ELR (cell line): Measurements from ENCODE around the gene ZDHHC11.
"Not testable (repeated sequence)": the region's sequence is repeated elsewhere in the genome, so short reads cannot be mapped to it uniquely, and the experiment has no call there.

Source experiments
- DNase-seq: peaks from one replicate; pipeline ENCODE4 v3.0.0-alpha.2; 2015; ENCODE audit warnings: low read depth

Gene ZDHHC11

DNA sequence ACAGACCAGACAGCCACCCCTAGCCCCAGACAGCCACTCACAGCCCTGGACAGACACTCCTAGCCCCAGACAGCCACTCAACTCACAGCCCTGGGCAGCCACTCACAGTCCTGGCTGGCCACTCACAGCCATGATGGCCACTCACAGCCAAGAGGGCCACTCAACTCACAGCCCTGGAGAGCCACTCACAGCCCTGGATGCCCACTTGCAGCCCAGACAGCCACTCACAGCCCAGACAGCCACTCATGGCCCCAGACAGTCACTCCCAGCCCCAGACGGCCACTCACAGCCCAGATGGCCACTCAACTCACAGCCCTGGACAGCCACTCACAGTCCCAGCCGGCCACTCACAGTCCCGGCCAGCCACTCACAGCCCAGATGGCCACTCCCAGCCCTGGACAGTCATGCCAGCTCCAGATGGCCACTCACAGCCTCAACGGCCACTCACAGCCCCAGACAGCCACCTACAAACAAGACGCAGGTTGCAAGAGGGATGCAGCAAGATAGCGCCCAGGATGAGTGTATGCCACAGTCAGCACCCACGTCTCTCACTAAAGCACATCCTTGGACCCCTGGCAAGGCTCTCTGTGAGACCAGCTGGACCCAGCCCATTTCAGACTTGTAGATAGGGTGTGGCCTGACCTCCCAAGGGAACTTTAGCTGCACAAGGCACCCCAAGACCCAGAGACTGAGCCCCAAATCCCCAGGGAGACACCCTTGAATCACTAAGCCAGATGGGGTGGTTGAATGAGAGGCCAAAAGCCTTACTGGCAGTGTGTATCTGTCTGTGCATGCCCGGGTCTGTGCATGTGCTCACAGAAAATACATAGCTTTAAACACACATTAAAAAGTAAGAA is 88.7 kb downstream of the ZDHHC11 start:
- DNase-seq, result no peak

DNA sequence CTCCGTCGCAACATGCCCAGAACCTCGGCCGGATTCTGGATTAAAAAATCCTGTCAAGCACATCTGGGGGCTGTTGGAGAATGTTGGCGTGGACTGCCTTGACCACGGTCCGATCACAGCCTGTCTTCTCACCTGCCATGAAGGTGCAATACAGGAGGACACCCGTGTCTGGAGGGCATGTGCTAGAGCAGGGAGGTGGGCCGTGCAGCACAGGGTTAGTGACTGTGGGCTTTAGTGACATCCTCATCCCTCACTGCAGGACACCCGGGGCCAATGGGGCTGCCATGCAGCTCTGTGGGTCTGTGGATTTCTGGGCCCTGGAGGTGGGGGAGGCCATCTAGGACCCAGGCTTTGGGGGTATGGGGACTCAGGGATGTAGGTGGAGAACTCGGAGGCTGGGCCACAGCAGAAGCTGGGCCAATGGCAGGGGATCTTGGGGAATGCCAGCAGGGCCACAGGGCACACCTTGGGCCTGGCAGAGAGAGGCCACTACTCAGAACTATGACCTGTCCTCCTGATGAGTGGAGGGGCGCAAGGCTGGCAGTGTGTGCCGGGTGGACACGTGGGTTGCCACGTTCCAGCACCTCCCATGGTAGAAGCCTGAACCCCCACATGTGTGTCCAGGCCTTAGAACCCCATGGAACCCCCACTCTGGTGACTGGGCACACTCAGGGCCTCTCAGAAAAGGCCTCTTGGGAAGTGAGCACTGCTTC is 89.6 kb downstream of the ZDHHC11 start:
- DNase-seq, result no peak

DNA sequence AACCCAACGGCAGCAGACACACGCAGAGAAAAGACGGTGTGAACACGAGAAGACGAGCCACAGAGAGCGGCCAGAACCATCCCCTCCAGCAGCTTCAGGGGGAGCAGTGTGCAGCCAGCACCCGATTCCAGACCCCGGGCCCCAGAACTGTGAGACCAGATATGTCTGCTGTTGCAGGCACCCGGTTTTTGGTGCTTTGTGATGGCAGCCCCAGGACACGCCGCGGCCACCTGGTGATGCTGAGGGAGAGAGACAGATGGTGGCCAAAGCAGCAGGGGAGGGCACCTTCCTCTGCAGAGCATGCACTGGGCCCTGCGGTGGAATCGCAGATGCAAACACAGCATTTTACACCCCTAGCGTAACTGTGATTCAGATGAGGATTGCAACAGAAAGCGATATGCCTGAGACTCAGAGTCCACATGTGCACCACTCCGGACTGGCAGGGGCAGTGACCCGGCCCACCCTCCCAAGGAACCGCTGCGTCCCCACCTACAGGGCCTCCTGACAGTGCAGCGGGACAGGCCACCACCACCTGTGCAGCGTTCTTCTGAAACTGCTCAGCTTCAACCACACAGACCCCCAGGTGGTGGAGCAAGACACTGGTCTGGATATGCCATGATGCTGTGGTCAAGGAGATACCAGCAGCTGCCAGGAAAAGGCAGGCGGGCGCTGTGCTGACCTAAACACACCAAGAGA is 90.3 kb downstream of the ZDHHC11 start:
- DNase-seq, result no peak

DNA sequence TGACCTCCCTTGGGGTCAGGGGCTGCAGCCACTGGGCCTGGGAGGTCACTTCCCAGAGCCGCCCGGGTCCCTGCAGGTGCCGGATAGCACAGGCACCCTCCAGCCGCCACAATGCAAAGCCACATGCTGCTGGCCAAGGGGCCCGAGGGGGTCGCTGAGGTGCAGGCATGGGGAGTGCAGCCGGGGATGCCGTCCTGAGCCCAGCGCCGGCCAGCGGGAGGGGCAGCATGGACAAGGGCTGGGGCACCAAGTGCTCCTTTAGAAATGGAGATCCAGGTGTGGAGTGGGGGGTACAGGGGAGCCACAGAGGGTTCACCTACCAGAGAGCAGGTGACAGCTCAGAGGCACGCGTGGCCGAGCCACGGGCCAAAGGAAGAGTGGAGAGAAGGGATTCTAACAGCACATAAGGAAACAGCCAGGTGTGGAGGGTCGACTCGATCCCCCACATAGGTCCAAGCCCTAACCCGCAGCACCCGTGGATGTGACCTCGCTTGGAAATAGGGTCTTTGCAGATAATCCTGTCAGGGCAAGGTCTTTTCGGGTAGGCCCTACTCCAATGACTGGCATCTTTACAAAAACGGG is 90.9 kb downstream of the ZDHHC11 start:
- DNase-seq, result no peak

DNA sequence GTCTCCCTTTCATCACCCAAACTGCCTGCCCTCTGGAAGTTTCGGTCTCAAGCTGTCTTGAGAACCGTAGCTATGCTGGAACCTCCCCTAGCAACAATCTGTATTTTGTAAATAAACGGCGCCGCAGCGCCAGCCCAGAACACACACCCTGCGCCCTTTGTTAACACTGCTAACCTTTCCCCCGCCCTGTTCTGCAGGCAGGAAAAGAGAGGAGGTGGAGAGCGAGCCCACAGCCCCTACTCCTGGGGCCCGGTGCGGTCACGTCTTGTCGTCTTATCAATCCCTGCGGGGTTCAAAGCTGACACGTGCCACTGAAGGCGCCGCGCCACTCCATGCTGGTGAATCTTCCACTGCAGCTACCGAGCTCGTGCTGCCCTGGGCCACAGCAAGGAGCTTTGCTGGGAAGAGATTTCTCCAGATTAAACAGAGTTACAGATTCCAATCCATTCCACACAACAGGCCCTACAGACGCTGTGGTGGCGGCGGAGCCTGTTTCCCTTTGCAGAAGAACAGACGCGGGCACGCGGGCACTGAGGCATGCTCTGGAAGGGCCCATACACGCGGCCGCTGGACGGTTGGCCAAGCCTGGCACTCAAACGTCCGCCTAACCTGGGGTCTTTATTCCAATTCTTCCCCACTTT is 91.6 kb downstream of the ZDHHC11 start:
- DNase-seq, result no peak

DNA sequence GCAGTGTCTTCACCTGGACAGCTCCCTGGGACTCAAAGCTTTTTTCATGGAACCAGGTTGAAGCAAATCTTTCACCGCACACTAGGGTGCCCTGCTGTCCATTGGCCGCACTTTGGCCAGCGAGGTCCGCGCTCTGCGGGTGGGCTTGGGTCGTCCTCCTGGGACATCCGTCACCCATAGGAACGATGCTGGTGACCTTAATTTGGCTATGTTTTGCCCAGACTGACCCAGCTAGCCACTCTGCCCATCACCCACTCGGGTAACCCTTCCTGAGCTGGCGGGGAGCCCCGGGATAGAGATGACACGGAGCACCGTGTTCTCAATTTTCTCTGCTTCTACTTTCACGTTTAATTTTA is 92.1 kb downstream of the ZDHHC11 start:
- no peak for DNase-seq

DNA sequence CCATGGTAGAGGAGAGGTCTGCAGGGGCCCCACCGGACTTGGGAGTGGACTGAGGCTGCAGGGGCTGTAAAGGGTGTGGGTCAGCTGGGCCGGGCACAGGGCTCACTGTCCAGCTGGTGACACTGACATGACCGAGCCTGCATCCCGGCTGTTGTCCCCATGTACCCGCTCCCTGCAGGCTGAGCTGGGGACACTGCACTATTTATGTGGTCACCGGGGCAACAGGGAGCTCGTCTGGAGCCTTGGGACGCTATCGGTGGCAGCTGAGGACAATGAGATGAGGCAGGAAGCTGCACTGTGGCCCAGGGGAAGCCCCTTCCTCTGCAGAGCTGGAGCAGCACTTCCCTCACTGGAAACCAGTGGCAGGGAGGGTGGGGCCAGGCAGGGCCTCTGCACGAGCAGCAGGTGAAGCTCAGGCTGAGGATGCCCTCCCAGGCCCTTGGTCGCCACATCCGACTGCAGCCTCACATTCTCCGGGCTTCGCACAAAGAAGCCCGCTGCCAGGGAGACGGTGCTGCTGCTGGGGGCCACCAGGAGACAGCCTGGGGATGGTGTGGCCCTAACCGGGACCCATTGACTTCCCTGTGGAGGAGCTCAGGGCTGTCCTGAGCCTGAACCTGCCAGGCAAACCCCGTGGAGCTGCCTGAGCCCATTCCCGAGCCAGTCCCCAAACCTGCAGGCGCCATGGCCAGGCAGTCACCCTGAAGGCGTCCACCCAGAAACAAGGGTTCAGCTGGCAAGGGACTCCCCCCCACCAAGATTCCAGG is 92.7 kb downstream of the ZDHHC11 start:
- DNase-seq, result no peak

DNA sequence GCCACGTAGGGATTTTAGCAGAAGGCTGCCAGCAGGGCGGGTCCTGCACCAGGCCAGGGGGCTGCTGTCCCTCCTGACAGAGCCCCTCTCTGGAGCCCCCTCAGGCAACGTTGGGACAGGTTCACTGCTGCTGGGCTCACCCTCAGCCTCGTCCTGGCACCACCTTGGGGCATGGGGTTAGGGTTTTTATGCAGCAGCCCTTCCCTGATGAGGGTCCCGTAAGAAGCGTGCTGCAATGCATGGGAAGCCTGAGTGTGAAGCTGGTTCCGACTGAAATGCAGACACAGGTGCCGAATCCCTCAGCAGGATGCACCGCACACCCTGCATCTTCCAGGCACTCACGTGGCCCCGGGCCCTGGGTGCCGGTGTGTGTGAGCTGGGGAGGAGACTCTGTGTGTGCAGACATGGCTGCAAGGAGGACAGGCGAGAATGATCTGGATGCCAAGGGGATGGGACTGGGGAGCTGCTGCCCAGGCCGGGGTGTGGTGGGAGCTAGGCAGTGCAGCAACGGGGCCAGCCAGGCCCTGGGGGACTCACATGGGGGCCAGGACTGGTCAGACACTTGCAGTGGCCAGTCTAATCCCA is 93.3 kb downstream of the ZDHHC11 start:
- no peak for DNase-seq

DNA sequence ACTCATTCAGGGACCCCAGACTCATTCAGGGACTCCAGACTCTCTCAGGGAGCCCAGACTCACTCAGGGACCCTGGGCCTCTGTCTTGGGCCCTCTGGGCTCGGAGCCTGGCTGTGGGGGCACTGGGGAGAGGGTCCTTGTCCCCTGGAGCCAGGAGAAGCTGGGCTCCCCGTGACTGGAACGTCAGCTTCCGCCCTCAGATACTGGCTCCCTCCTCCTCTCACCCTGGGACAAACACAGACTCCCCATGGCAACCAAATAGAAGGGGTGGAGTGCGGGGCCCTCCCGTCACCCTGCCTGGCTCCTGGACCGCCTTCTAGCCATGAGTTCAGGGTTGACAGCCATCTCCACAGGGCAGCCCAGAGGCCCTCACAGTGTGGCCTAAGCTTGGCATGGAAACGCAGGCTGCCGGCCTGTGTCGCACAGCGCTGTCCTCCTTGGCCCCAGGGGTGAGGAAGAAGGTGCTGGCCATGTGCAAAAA is 93.9 kb downstream of the ZDHHC11 start:
- no peak for DNase-seq

DNA sequence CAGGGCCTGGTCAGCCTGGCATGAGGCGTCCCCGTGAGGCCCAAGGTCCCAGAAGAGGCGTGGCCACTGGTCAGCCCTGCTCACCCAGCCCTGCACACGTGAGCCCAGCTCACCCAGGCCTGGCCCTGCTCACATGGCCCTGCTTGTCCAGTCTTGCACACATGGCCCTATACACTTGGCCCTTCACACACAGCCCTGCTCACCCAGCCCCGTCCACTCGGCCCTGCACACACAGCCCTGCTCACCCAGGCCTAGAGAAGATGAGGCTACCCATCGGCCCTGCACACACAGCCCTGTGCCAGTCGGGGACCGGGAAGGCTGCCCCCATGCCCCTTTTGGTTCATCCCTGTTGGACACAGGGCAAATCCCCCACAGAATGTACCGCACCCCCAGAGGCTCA is 94.6 kb downstream of the ZDHHC11 start:
- no peak for DNase-seq

DNA sequence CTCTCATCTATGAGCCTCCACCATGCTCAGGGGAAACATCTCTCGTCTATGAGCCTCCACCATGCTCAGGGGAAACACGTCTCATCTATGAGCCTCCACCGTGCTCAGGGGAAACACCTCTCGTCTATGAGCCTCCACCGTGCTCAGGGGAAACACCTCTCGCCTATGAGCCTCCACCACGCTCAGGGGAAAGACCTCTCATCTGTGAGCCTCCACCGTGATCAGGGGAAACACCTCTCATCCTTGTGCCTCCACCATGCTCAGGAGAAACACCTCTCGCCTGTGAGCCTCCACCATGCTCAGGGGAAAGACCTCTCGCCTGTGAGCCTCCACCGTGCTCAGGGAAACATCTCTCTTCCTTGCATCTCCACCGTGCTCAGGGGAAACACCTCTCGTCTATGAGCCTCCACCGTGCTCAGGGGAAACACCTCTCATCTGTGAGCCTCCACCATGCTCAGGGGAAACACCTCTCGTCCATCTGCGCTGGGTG is 96.6 kb downstream of the ZDHHC11 start:
- not testable (repeated sequence) for DNase-seq

DNA sequence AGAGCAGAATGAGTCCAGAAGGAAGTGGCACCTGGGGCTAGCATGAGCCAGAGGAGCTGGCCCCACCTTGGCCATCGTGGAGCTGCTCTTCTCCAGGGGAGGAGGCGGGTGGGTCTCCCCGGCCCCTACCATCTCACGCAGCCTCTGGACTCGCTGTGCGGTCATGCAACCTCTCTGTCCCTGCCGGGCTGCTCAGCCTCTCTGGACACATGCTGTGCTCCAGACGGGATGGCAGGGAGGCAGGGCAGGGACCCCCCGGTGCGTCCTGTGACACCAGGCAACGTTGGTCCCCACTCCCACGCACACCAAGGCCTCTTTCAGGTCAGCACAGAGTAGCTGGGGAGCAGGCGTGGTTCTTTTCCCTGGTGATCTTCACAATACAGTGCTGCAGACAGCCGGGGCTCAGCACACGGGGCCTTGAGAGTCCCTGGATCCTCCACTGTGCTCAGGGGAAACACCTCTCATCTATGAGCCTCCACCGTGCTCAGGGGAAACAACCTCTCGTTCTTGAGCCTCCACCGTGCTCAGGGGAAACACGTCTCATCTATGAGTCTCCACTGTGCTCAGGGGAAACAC is 97.1 kb downstream of the ZDHHC11 start:
- DNase-seq, result not testable (repeated sequence)

DNA sequence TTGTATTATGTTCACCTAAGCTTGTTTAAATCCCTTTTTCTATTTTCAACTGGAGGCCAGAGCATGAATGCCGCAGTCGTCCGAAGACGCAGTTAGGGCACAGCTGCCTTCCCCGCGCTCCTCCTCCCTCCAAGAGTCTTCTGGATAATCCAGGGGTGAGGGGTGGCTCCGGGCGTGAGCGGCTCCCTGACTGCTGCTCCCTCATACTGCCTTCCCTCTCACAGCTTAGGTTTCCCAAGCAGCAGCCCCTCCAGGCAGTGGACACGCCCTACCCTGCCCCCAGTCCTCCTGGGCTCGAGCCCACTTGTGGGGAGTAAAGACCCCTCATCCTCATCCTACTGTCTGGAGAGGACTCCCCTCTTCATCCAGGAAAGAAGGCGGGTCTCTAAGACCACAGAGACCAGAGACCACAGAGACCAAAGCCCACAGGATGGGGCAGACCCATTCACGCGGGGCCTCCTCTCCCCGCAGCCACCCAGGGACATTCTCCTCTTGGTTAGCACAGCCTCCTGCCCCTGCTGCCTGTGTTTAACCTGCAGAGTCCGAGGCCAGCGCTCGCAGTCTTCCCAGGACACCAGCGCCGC is 98.2 kb downstream of the ZDHHC11 start:
- not testable (repeated sequence) for DNase-seq

DNA sequence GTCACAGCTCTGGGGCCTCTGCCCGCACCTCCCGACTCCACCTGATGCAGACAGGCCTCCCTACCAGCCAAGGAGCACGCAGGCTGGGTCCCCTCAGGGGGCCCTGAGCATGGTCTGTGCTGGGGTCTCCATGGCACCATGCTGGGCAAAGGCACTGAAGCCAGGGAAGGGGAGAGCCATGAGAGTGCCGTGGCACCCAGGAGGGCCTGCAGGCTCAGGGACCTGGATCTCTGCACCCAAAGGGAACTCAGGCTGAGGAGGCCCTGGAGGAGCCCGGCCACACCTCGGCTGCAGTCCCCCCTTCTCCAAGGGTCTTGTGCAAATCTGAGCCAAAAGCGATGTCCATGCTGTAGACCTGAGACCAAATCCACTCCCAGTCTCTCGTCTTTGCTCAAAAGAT is 98.8 kb downstream of the ZDHHC11 start:
- DNase-seq, result not testable (repeated sequence)

DNA sequence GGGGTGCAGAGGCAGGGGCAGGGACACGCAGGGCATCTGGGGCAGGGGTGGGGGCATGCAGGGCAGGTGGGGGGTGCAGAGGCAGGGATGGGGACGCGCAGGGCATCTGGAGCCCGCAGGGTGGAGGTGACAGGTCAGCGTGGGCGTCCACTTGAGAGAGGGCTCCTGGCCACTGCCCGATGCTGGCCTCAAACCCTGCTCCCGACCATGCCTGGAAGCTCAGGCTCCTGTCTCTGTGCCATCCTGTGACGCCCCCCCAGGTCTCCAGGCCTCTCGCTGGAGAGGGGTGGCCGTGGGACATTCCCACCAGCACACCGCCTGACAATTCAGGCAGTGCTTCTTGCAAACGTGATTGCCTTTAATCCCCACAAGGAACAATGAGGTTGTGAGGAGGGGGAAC is 99.3 kb downstream of the ZDHHC11 start:
- no peak for DNase-seq

DNA sequence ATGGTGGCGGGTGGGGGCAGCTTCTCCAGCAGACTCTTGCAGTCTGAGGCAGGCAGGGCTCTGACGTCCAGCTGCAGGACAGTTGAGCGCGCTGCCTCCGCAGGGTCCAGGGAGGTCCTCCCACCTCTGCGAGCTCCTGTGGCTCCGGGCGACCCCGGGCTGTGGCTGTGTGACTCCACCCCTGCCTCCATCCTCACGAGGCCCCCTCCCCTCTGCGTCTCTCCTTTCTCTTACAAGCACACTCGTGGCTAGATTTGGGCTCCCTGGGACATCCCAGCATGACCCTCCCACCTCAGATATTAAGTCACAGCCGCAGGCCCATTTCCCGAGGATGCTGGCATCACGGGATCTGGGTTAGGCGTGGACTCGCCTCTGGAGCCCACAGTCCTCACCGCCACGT is 100.6 kb downstream of the ZDHHC11 start:
- DNase-seq, result not testable (repeated sequence)

DNA sequence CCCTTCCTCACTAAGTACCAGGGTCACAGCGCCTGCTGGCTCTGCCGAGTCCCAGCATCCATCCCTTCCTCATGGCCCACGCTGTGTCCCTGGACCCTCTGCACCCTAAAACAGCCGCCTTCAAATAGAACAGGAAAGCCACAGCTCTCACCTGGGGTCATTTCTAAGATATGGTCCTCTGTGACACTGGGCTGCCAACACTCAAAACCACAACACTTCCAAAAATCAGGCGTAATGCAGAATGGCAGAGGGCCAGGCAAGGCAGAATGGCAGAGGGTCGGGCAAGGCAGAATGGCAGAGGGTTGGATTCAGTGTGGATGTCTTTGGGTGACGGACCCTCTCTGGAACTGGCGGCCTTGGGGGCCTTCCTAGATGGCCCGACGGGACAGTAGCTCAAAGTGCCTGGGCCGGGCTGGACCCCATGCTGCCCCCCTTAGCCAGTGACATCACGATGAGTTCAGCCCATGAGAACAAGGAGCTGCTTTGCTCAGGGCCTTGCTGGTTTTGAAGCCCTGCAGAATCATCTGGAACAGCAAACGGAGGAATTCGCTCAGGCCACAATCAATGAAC is 101.6 kb downstream of the ZDHHC11 start:
- DNase-seq, result no peak

DNA sequence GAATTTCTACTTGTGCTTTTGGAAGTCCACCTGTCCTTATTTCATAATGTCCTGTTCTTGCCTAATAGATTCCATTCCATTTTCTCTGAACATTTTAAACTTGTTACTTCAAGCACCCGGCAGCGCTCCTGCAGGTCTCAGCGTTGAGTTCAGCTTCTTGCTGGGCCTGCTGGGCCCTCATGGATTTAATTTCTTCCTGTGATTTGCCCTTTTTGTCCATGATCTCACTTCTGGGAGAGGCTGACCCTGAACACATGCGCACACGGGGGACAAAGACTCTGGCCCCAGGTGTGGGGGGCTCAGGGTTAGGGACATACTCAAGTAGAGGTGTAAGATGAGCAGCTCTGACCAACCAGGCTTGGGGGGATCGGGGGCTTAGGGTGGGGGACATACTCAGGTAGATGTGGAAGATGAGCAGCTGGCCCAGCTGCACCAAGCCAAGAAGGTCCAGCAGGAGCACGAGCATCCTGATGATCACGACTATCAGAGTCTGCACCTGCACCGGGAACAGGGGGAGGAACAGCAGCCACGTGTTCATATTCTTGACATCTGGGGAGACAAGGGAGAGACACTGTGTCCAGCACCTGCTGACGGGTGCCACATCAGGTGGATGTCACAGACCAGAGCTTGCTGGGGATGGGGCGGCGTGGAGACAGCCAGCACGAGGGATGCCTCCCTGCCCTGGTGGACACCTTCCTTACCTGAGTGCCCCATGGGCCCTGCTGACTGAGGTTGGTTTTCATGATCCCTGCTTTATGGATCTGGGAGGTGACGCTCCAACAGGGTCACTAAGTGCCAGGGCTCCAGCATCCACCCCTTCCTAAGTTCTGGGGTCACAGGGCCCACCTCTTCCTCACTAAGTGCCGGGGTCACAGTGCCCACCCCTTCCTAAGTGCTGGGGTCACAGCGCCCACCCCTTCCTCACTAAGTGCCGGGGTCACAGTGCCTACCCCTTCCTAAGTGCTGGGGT is 102.5 kb downstream of the ZDHHC11 start:
- not testable (repeated sequence) for DNase-seq
